Activated CD4-positive, alpha-beta T cell treated with anti-CD3 and anti-CD28 coated beads for 36 hours (primary cell): Measurements from ENCODE around the gene TTC7B. TPM values are rescaled to one million over a fixed set of nuclear protein-coding genes. Genes with fewer than 3 reads are reported as not detected.

ENCODE experiments used
- ATAC-seq: fragments of 200-7000 bp; cut with Tn5 transposase; one replicate; pipeline ENCODE4 v1.10.0; 2021; ENCODE audit warnings: mild to moderate bottlenecking, moderate library complexity
- CTCF ChIA-PET: fragments of 350-600 bp; sonication (Branson Sonifier 250); formaldehyde crosslinking; loops from one replicate; lab custom pipeline; 2021; ENCODE audit warnings: antibody characterized with exemption; lab: Charles Lee
- POLR2A ChIA-PET: fragments of 350-600 bp; sonication (Branson Sonifier 250); formaldehyde crosslinking; loops from one replicate; lab custom pipeline; 2021; ENCODE audit warnings: antibody characterized with exemption, inconsistent platforms; lab: Charles Lee
- DNase-seq: peaks from one replicate; pipeline ENCODE4 v3.0.0-alpha.2; 2020
- H3K27ac Mint-ChIP-seq: one replicate; pipeline ENCODE4 v1.8.0; 2021; ENCODE audit warnings: mixed read lengths
- H3K27me3 Mint-ChIP-seq: one replicate; pipeline ENCODE4 v1.8.0; 2021; ENCODE audit warnings: mixed read lengths
- H3K36me3 Mint-ChIP-seq: one replicate; pipeline ENCODE4 v1.8.0; 2021; ENCODE audit warnings: low read depth, mixed read lengths
- H3K4me1 Mint-ChIP-seq: one replicate; pipeline ENCODE4 v1.8.0; 2021; ENCODE audit warnings: mixed read lengths
- H3K4me3 Mint-ChIP-seq: one replicate; pipeline ENCODE4 v1.8.0; 2021; ENCODE audit warnings: mild to moderate bottlenecking, moderate library complexity, mixed read lengths
- H3K9me3 Mint-ChIP-seq: one replicate; pipeline ENCODE4 v1.8.0; 2021; ENCODE audit warnings: low read depth, mixed read lengths
- intact Hi-C, 2 experiments: fragments of 100-400 bp; cut with DNase I in 1 of 2; cut with micrococcal nuclease in 1 of 2; formaldehyde crosslinking; loops; one replicate each; pipeline versions ENCODE4 v1.14.2 to v1.15.1; 2022 to 2024; cut with DNase I, micrococcal nuclease
- total RNA-seq, 2 experiments: library from RNA; stranded (reverse); gene quantifications; one replicate each; pipeline ENCODE4 v1.2.3, GENCODE V29; 2021

TTC7B gene
- total RNA-seq, 2 experiments from 2014 or later, result 5.8 to 8.2 TPM

GRCh38 chr14:90756755-90757345 lies 59.4 kb downstream of the TTC7B start:
- peaks cover 32% of the 10 kb centered on the region for H3K4me1 Mint-ChIP-seq
- DNase-seq (peak; percentile 17), ATAC-seq (no peak)
- H3K36me3 Mint-ChIP-seq, result no peaks in the 10 kb centered on the region
- H3K9me3 Mint-ChIP-seq, result no peaks in the 10 kb centered on the region
- POLR2A ChIA-PET, result interaction anchor here (0.6 to 1.8 kb wide), 3 partner anchors 373 to 1107 kb away, joined by 3 to 8 read pairs (median 4); no protein-coding TSS in a partner anchor
- CTCF ChIA-PET, result interaction anchor here (0.6 to 4.5 kb wide), 7 partner anchors 8 to 814 kb away, joined by 3 to 22 read pairs (median 3); no protein-coding TSS in a partner anchor
- intact Hi-C loops, result loop anchor here in 1 of 2 experiments (5.0 to 10.0 kb wide), 4 partner anchors 415 to 1350 kb away; partner anchors contain the start of genes ATXN3 and CCDC88C
- no peaks in the 10 kb centered on the region for H3K27me3 Mint-ChIP-seq
- H3K27ac Mint-ChIP-seq, result no peak overlapping the region
- no peak overlapping the region for H3K4me3 Mint-ChIP-seq

DNA sequence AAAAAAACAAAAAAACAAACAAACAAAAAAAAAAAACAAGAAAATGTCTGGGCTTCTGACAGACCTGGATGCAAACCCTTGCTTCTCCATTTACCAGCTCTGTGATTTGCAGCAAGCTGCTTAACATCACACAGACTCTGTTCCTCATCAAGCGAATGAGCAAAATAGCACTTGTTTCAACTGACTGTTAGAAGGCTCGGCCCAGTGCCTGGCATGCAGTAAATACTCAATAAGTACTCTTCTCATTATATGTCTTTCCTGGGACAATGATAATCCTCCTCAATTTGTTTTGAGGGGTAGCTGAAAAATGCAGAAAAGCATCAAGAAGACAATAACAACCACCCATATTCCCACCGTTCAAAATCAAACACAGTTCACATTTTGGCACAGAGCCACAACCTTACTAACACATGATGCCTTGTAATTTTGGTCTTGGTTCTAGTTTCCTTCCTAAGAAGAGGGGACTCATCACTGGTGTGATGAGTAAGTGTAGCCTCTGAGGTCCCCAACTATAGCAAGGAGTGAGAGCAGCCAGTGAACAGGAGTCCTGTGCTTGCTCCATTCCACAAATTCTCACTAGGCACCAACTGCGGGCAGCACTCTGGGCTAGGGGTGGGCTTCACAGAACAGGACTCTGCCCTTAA lies 60.4 kb downstream of the TTC7B start:
- Mint-ChIP-seq H3K27ac (peak overlapping the region; percentile 44), H3K4me3 (no peak overlapping the region), H3K36me3 (no peaks in the 10 kb centered on the region), H3K4me1 (peaks cover 32% of the 10 kb centered on the region), H3K27me3 (no peaks in the 10 kb centered on the region), H3K9me3 (no peaks in the 10 kb centered on the region)
- ATAC-seq (peak; percentile 32), DNase-seq (peak; percentile 28)
- CTCF ChIA-PET, result interaction anchor here (0.6 to 1.0 kb wide), 4 partner anchors 33 to 500 kb away, joined by 3 read pairs; partner anchors contain the start of gene PSMC1
- intact Hi-C loops, result loop anchor here in 1 of 2 experiments (5.0 to 10.0 kb wide), 4 partner anchors 417 to 1352 kb away; partner anchors contain the start of genes ATXN3 and CCDC88C
- POLR2A ChIA-PET, result no interaction called here

DNA sequence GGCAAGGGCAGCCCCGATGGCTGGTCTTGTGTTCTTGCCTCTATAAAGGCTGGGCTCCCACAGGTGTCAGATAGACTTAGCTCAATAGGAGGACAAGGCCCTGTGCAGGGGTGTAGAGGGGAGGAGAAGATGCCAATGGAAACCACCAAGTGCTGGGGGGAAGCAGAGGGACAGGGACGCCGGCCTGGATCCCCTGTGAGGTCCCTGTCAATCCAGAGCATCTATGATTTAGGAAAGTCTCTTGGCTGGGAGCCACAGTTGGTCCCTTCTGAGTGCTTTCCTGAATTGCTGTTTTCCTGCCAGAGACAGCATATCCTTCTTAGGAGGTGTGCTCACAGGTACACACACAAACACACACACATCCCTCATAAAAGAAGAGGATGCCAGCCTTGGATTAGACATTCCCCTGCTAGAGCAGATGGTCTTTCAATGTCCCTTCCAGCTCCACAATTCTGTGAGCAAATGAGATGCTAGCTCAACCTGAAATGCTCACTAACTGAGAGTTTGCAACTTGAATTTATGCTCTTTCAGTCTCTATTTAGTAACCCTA lies 62.7 kb downstream of the TTC7B start:
- DNase-seq, result no peak
- Mint-ChIP-seq H3K36me3 (peaks cover 5% of the 10 kb centered on the region), H3K27me3 (no peaks in the 10 kb centered on the region), H3K27ac (no peak overlapping the region), H3K4me3 (no peak overlapping the region), H3K9me3 (peaks cover 5% of the 10 kb centered on the region), H3K4me1 (peaks cover 22% of the 10 kb centered on the region)
- no peak for ATAC-seq
- POLR2A ChIA-PET, result no interaction called here
- intact Hi-C loops, result loop anchor here in 1 of 2 experiments (10.0 kb wide), 1 partner anchor 1081 kb away; no protein-coding TSS in a partner anchor
- CTCF ChIA-PET, result interaction anchor here (1.1 kb wide), 1 partner anchor 10 kb away, joined by 3 read pairs; no protein-coding TSS in a partner anchor

DNA sequence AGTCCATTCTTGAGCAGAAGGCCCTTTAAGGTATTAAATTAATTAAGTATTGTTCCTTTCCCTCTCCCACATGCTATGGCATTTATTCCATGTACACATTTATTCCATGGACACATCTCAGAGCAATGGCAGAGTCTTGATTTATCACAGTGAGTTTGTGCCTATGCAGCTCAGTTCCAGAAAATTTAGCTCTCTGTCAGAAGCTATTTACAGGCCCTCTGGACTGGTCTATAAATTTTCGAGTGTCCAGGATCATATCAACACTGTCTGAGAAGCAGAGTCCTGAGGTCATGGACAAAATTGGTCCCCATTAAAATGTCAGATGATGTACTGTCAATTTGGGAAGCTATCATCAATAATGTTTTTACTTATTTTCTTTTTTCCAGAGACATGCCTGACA lies 65.5 kb downstream of the TTC7B start:
- Mint-ChIP-seq H3K27ac (no peak overlapping the region), H3K27me3 (no peaks in the 10 kb centered on the region), H3K4me3 (no peak overlapping the region), H3K36me3 (peaks cover 5% of the 10 kb centered on the region), H3K9me3 (peaks cover 5% of the 10 kb centered on the region), H3K4me1 (peaks cover 1% of the 10 kb centered on the region)
- intact Hi-C loops, result loop anchor here in 1 of 2 experiments (10.0 kb wide), 1 partner anchor 1084 kb away; no protein-coding TSS in a partner anchor
- no peak for DNase-seq
- ATAC-seq, result no peak
- ChIA-PET POLR2A (no interaction called here), CTCF (interaction anchor here (0.7 to 0.8 kb wide), 3 partner anchors 30 to 89 kb away, joined by 3 to 4 read pairs (median 3); no protein-coding TSS in a partner anchor)

DNA sequence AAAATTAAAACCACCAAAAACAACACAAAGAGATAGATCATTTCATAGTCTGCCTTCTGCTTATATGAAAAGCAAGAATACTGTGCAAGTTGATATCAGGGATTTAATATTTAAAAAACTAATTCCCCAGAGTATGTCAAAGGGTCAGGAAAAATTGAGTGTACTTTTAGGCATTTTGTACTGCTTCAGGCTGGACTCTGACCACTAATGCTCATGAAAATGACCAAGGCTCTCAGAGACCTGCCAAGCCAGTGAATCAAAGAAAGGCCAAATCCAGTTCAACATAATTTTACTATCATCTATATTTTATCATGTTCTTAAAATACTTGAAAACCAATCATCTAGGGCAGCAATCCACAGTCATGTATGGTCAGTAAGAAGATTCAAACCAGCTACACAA lies 66.0 kb downstream of the TTC7B start:
- Mint-ChIP-seq H3K4me3 (no peak overlapping the region), H3K27me3 (no peaks in the 10 kb centered on the region), H3K9me3 (peaks cover 5% of the 10 kb centered on the region), H3K4me1 (no peaks in the 10 kb centered on the region), H3K36me3 (peaks cover 5% of the 10 kb centered on the region), H3K27ac (no peak overlapping the region)
- POLR2A ChIA-PET, result no interaction called here
- no peak for DNase-seq
- CTCF ChIA-PET, result interaction anchor here (0.8 kb wide), 1 partner anchor 53 kb away, joined by 3 read pairs; no protein-coding TSS in a partner anchor
- intact Hi-C loops, result loop anchor here in 1 of 2 experiments (10.0 kb wide), 1 partner anchor 1085 kb away; no protein-coding TSS in a partner anchor
- ATAC-seq, result no peak

- Mint-ChIP-seq H3K9me3 (peaks cover 5% of the 10 kb centered on the region), H3K27me3 (no peaks in the 10 kb centered on the region), H3K4me3 (no peak overlapping the region), H3K4me1 (no peaks in the 10 kb centered on the region), H3K27ac (no peak overlapping the region), H3K36me3 (peaks cover 5% of the 10 kb centered on the region)
- intact Hi-C loops, result no loop called here
- ChIA-PET POLR2A (interaction anchor here (0.9 kb wide), 1 partner anchor 81 kb away, joined by 3 read pairs; no protein-coding TSS in a partner anchor), CTCF (interaction anchor here (0.6 to 1.5 kb wide), 2 partner anchors 12 to 266 kb away, joined by 3 to 5 read pairs; no protein-coding TSS in a partner anchor)
- DNase-seq, result no peak
- ATAC-seq, result no peak
Measured at GRCh38 chr14:90747909-90748308, 68.3 kb downstream of the TTC7B start.

DNA sequence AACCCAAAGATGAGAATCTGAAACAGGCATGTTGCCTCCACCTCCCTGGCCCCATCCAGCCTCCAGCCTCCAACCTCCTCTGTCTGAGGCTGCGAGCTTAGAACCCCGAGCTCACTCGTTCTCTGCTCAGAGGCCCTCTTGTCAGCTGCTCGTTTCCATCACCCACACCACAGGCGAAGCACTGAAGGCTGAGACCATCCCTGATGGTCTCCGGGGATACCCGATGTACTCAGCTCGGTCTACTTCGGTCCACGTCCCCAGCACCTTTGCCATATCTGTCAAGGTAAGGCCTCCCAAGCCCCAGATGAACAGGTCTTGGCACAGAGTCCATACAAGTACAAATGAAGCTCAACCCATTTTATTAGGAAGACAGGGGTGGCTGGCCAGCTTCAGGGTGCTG lies 72.4 kb downstream of the TTC7B start:
- CTCF ChIA-PET, result interaction anchor here (0.8 to 1.3 kb wide), 2 partner anchors 10 to 13 kb away, joined by 3 read pairs; no protein-coding TSS in a partner anchor
- Mint-ChIP-seq H3K9me3 (no peaks in the 10 kb centered on the region), H3K4me1 (no peaks in the 10 kb centered on the region), H3K27me3 (no peaks in the 10 kb centered on the region), H3K4me3 (no peak overlapping the region), H3K27ac (no peak overlapping the region), H3K36me3 (no peaks in the 10 kb centered on the region)
- ATAC-seq (no peak), DNase-seq (no peak)
- POLR2A ChIA-PET, result interaction anchor here (1.1 kb wide), 1 partner anchor 15 kb away, joined by 3 read pairs; no protein-coding TSS in a partner anchor
- intact Hi-C loops, result no loop called here

DNA sequence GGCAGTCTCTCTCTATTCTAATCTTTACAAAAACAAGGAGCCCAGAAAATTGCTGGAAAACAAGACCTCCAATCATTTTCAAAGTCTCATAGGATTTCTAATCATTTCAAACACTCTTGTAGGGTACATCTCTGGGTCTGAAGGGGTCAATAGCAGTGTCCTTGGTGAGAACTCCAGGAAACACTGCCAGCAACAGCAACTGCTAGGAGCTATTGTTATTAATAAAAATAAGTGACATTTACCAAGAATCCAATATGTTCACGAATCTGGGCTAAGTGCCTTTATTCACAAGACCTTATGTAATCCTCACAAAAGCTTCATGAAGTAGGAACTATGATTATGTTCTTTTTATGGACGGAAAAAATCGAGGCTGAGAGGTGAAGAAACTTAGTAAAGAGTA lies 72.8 kb downstream of the TTC7B start:
- no peak overlapping the region for H3K27ac Mint-ChIP-seq
- no peak overlapping the region for H3K4me3 Mint-ChIP-seq
- DNase-seq, result no peak
- no peak for ATAC-seq
- H3K9me3 Mint-ChIP-seq, result no peaks in the 10 kb centered on the region
- intact Hi-C loops, result no loop called here
- no peaks in the 10 kb centered on the region for H3K4me1 Mint-ChIP-seq
- CTCF ChIA-PET, result interaction anchor here (0.8 to 1.3 kb wide), 2 partner anchors 10 to 13 kb away, joined by 3 read pairs; no protein-coding TSS in a partner anchor
- no peaks in the 10 kb centered on the region for H3K36me3 Mint-ChIP-seq
- H3K27me3 Mint-ChIP-seq, result no peaks in the 10 kb centered on the region
- POLR2A ChIA-PET, result interaction anchor here (1.1 kb wide), 1 partner anchor 15 kb away, joined by 3 read pairs; no protein-coding TSS in a partner anchor

- ATAC-seq, result no peak
- H3K36me3 Mint-ChIP-seq, result no peaks in the 10 kb centered on the region
- intact Hi-C loops, result no loop called here
- H3K27me3 Mint-ChIP-seq, result no peaks in the 10 kb centered on the region
- no peak overlapping the region for H3K4me3 Mint-ChIP-seq
- no peaks in the 10 kb centered on the region for H3K4me1 Mint-ChIP-seq
- no peak for DNase-seq
- H3K9me3 Mint-ChIP-seq, result no peaks in the 10 kb centered on the region
- CTCF ChIA-PET, result no interaction called here
- POLR2A ChIA-PET, result no interaction called here
- no peak overlapping the region for H3K27ac Mint-ChIP-seq
Measured at GRCh38 chr14:90742729-90743128, 73.5 kb downstream of the TTC7B start.

GRCh38 chr14:90742252-90742651 lies 74.0 kb downstream of the TTC7B start:
- intact Hi-C loops, result no loop called here
- ChIA-PET POLR2A (no interaction called here), CTCF (no interaction called here)
- no peaks in the 10 kb centered on the region for H3K9me3 Mint-ChIP-seq
- no peaks in the 10 kb centered on the region for H3K36me3 Mint-ChIP-seq
- no peak for ATAC-seq
- DNase-seq, result no peak
- no peak overlapping the region for H3K4me3 Mint-ChIP-seq
- H3K27me3 Mint-ChIP-seq, result no peaks in the 10 kb centered on the region
- H3K4me1 Mint-ChIP-seq, result no peaks in the 10 kb centered on the region
- no peak overlapping the region for H3K27ac Mint-ChIP-seq

DNA sequence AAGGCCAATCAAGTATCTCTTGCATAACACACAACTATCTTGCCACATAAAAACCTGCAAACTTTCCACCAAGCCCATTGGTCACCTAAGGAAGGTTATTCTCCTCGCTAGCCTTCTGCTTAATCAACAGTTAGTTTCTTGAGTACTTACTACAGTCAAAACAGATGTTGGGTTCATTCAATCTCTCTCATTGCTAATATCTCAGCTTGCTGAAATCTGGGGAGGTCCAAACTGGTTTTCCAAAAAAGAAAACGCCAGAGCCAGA lies 74.6 kb downstream of the TTC7B start:
- intact Hi-C loops, result no loop called here
- ChIA-PET POLR2A (no interaction called here), CTCF (no interaction called here)
- Mint-ChIP-seq H3K4me1 (no peaks in the 10 kb centered on the region), H3K4me3 (no peak overlapping the region), H3K27me3 (no peaks in the 10 kb centered on the region), H3K27ac (no peak overlapping the region), H3K9me3 (no peaks in the 10 kb centered on the region), H3K36me3 (no peaks in the 10 kb centered on the region)
- ATAC-seq (no peak), DNase-seq (no peak)
